Panc1 (cell line): ENCODE results near the gene LGI4. TPM values are rescaled to one million over a fixed set of nuclear protein-coding genes. Genes with fewer than 3 reads are reported as not detected.

Source experiments
- ATAC-seq: fragments of 200-7000 bp; cut with Tn5 transposase; 2 replicates; pipeline ENCODE4 v1.9.1; 2020; ENCODE audit warnings: mild to moderate bottlenecking, moderate library complexity
- BruUV-seq: library from RNA; stranded (reverse); fragments of 400-500 nt; replicated peaks from 2 replicates; lab custom pipeline; 2021; lab: Mats Ljungman, UMichigan
- CTCF ChIA-PET: fragments of 300-600 bp; sonication (Branson Sonifier 250); formaldehyde crosslinking; loops from one replicate; lab custom pipeline; 2022; ENCODE audit warnings: antibody characterized with exemption; lab: Charles Lee
- POLR2A ChIA-PET: fragments of 300-600 bp; sonication (Branson Sonifier 250); formaldehyde crosslinking; loops from one replicate; lab custom pipeline; 2022; ENCODE audit warnings: antibody characterized with exemption; lab: Charles Lee
- DNase-seq: peaks from one replicate; pipeline ENCODE4 v3.0.0-alpha.2; 2010; ENCODE audit warnings: low read depth, low spot score
- H3K27ac ChIP-seq: 2 replicates; pipeline ENCODE4 v1.5.1; 2011; ENCODE audit warnings: mild to moderate bottlenecking, low read length, inconsistent platforms
- H3K27me3 ChIP-seq: fragments of 200-500 bp; sonication (Bioruptor generic); 2 replicates; pipeline ENCODE4 v1.6.0; 2014; ENCODE audit warnings: low read length, inconsistent platforms; ENCODE audit not compliant: control insufficient read depth, insufficient read depth
- H3K36me3 ChIP-seq: fragments of 200-500 bp; sonication (Bioruptor generic); 2 replicates; pipeline ENCODE4 v1.5.1; 2014; ENCODE audit warnings: inconsistent platforms, mild to moderate bottlenecking, low read length, moderate library complexity; ENCODE audit not compliant: control insufficient read depth, insufficient read depth
- H3K4me1 ChIP-seq: 2 replicates; pipeline ENCODE4 v1.5.1; 2011; ENCODE audit warnings: inconsistent platforms, mild to moderate bottlenecking, low read length, moderate library complexity; ENCODE audit not compliant: control insufficient read depth, insufficient read depth
- H3K4me3 ChIP-seq, 2 experiments: 2 replicates each; pipeline ENCODE4 v1.5.1; 2011 to 2012; ENCODE audit warnings: low read depth in 2 of 2, low read length in 2 of 2, mild to moderate bottlenecking in 2 of 2, inconsistent platforms in 1 of 2, moderate library complexity in 1 of 2
- H3K9me3 ChIP-seq: fragments of 200-500 bp; sonication (Bioruptor generic); 2 replicates; pipeline ENCODE4 v1.5.1; 2014; ENCODE audit warnings: low read depth, mild to moderate bottlenecking, inconsistent platforms, low read length, moderate library complexity; ENCODE audit not compliant: control insufficient read depth, insufficient read depth
- POLR2AphosphoS5 ChIP-seq: IDR thresholded peaks from 2 replicates; pipeline ENCODE4 v1.6.1; 2012; ENCODE audit warnings: mild to moderate bottlenecking, low read depth, low read length, moderate library complexity
- SIN3A ChIP-seq: IDR thresholded peaks from 2 replicates; pipeline ENCODE4 v1.6.1; 2012; ENCODE audit warnings: low read depth, mild to moderate bottlenecking, low read length, moderate library complexity, borderline replicate concordance; ENCODE audit not compliant: insufficient read depth
- TCF7L2 ChIP-seq: IDR thresholded peaks from 2 replicates; pipeline ENCODE4 v1.6.1; 2011; ENCODE audit warnings: mild to moderate bottlenecking, low read depth, low read length, inconsistent platforms
- in situ Hi-C: cut with HindIII; loops from 2 replicates; pipeline ENCODE4 v1.10.0; 2016; ENCODE audit warnings: low sequenced_read_pairs, low pct_unique_long_range_greater_than_20kb
- intact Hi-C: fragments of 100-400 bp; cut with micrococcal nuclease; formaldehyde crosslinking; loops from one replicate; pipeline ENCODE4 v1.10.0; 2022; ENCODE audit not compliant: unreplicated experiment
- total RNA-seq: library from RNA; stranded (reverse); gene quantifications from one replicate; pipeline ENCODE4 v1.2.1, GENCODE V29; 2021; ENCODE audit not compliant: unreplicated experiment
- TF ChIP-seq, protein P1 (sequence below), 2 experiments: IDR thresholded peaks; 2 replicates each; pipeline ENCODE4 v1.6.1; 2011 to 2012; ENCODE audit warnings: low read depth in 2 of 2, control low read depth in 1 of 2, low read length in 1 of 2, mild to moderate bottlenecking in 1 of 2, moderate library complexity in 1 of 2; ENCODE audit not compliant: insufficient read depth in 1 of 2
- TF ChIP-seq, protein P2 (sequence below): fragments of 450-650 bp; IDR thresholded peaks from 2 replicates; pipeline ENCODE4 v1.5.1; 2017; ENCODE audit warnings: mild to moderate bottlenecking

LGI4 gene
- total RNA-seq, 1 experiment from 2014 or later, result 0.18 TPM

DNA sequence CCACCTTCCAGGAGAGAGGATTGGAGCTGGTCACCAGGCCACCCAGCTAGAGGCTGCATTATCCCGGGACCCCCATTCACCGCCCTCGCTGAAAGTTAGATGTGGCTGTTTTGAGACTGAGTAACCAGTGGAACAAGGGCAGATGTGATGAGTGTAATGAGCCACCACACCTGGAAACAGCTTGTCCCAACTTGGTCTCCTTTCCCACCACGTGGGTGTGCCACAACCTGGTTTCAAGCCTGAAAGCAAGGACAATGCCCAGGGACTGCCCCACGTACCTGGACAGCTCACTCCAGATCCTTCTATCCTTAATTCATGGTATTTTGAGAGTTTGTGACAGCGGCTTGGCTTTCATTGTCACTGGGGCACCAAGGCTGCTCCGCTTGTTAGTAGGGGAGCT is 7.0 kb downstream of the LGI4 start:
- Histone ChIP-seq H3K36me3 (no peaks in the 10 kb centered on the region), H3K4me1 (peaks cover 8% of the 10 kb centered on the region), H3K27ac (no peak overlapping the region), H3K27me3 (no peaks in the 10 kb centered on the region), H3K9me3 (no peaks in the 10 kb centered on the region), H3K4me3 (no peak overlapping the region)
- ChIA-PET POLR2A (no interaction called here), CTCF (no interaction called here)
- ATAC-seq (no peak), DNase-seq (no peak)
- in situ Hi-C loops (no loop called here), intact Hi-C loops (no loop called here)
- no peak for TF ChIP-seq POLR2AphosphoS5
- TF ChIP-seq, protein P1, sequence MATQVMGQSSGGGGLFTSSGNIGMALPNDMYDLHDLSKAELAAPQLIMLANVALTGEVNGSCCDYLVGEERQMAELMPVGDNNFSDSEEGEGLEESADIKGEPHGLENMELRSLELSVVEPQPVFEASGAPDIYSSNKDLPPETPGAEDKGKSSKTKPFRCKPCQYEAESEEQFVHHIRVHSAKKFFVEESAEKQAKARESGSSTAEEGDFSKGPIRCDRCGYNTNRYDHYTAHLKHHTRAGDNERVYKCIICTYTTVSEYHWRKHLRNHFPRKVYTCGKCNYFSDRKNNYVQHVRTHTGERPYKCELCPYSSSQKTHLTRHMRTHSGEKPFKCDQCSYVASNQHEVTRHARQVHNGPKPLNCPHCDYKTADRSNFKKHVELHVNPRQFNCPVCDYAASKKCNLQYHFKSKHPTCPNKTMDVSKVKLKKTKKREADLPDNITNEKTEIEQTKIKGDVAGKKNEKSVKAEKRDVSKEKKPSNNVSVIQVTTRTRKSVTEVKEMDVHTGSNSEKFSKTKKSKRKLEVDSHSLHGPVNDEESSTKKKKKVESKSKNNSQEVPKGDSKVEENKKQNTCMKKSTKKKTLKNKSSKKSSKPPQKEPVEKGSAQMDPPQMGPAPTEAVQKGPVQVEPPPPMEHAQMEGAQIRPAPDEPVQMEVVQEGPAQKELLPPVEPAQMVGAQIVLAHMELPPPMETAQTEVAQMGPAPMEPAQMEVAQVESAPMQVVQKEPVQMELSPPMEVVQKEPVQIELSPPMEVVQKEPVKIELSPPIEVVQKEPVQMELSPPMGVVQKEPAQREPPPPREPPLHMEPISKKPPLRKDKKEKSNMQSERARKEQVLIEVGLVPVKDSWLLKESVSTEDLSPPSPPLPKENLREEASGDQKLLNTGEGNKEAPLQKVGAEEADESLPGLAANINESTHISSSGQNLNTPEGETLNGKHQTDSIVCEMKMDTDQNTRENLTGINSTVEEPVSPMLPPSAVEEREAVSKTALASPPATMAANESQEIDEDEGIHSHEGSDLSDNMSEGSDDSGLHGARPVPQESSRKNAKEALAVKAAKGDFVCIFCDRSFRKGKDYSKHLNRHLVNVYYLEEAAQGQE (IDR thresholded peaks at IDR 0.05; ENCODE audit: insufficient read depth in 1 of 2, low read depth in 2 of 2, low read length in 1 of 2), result no peak
- no peak for TF ChIP-seq TCF7L2
- TF ChIP-seq, protein P2, sequence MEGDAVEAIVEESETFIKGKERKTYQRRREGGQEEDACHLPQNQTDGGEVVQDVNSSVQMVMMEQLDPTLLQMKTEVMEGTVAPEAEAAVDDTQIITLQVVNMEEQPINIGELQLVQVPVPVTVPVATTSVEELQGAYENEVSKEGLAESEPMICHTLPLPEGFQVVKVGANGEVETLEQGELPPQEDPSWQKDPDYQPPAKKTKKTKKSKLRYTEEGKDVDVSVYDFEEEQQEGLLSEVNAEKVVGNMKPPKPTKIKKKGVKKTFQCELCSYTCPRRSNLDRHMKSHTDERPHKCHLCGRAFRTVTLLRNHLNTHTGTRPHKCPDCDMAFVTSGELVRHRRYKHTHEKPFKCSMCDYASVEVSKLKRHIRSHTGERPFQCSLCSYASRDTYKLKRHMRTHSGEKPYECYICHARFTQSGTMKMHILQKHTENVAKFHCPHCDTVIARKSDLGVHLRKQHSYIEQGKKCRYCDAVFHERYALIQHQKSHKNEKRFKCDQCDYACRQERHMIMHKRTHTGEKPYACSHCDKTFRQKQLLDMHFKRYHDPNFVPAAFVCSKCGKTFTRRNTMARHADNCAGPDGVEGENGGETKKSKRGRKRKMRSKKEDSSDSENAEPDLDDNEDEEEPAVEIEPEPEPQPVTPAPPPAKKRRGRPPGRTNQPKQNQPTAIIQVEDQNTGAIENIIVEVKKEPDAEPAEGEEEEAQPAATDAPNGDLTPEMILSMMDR, result no peak
- no peak for TF ChIP-seq SIN3A
- no TSS peak for BruUV-seq

DNA sequence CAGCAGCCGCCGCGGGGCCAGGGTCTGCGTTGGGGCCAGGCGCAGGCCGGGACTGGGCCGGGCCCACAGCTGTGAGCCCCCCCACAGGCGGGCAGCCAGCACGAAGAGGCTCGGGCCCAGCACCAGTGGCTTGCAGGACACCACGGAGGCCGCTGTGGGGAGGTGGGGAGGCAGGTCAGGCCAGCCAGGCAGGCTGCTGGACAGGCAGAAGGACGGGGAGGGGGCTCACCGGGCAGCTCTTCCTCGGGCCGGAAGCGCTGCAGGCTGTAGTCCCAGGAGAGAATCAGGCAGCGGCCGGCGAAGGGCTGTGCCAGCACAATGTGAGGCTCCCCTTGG is 8.3 kb downstream of the LGI4 start:
- Histone ChIP-seq H3K4me3 (no peak overlapping the region), H3K27ac (no peak overlapping the region), H3K4me1 (peaks cover 8% of the 10 kb centered on the region), H3K36me3 (no peaks in the 10 kb centered on the region), H3K9me3 (no peaks in the 10 kb centered on the region), H3K27me3 (no peaks in the 10 kb centered on the region)
- BruUV-seq, result no TSS peak
- in situ Hi-C loops (no loop called here), intact Hi-C loops (no loop called here)
- no peak for DNase-seq
- POLR2A ChIA-PET, result no interaction called here
- TF ChIP-seq, protein P2, result no peak
- TF ChIP-seq, protein P1 (IDR thresholded peaks at IDR 0.05; ENCODE audit: insufficient read depth in 1 of 2, low read depth in 2 of 2, low read length in 1 of 2), result no peak
- TF ChIP-seq TCF7L2, result no peak
- TF ChIP-seq SIN3A, result no peak
- TF ChIP-seq POLR2AphosphoS5, result no peak
- no peak for ATAC-seq
- CTCF ChIA-PET, result no interaction called here
